Activated CD4-positive, alpha-beta T cell treated with anti-CD3 and anti-CD28 coated beads, Interleukin-2, Interleukin-6, amounts not matched to agents 100 ng/mL and 50 ng/mL, durations not matched to agents 16 hours and 8 hours (primary cell): Measurements from ENCODE around the gene ELMO1.

Experiments used
- DNase-seq: peaks from one replicate; pipeline ENCODE4 v3.0.0-alpha.2; 2020

Gene ELMO1, protein sequence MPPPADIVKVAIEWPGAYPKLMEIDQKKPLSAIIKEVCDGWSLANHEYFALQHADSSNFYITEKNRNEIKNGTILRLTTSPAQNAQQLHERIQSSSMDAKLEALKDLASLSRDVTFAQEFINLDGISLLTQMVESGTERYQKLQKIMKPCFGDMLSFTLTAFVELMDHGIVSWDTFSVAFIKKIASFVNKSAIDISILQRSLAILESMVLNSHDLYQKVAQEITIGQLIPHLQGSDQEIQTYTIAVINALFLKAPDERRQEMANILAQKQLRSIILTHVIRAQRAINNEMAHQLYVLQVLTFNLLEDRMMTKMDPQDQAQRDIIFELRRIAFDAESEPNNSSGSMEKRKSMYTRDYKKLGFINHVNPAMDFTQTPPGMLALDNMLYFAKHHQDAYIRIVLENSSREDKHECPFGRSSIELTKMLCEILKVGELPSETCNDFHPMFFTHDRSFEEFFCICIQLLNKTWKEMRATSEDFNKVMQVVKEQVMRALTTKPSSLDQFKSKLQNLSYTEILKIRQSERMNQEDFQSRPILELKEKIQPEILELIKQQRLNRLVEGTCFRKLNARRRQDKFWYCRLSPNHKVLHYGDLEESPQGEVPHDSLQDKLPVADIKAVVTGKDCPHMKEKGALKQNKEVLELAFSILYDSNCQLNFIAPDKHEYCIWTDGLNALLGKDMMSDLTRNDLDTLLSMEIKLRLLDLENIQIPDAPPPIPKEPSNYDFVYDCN

GRCh38 chr7:37448636-37449361 is at the start of gene ELMO1:
TSS of gene ELMO1 (minus strand) at chr7:37448864. CDS start at chr7:37342690, 106,174 bp downstream.
- peak; percentile 89 for DNase-seq

- no peak for DNase-seq
Measured at GRCh38 chr7:37497576-37497975, 48.9 kb upstream of the ELMO1 start.

GRCh38 chr7:37495574-37496184 is 47.0 kb upstream of the ELMO1 start:
- DNase-seq: peak; percentile 51

- no peak for DNase-seq
Measured at GRCh38 chr7:37494926-37495325, 46.3 kb upstream of the ELMO1 start.

DNA sequence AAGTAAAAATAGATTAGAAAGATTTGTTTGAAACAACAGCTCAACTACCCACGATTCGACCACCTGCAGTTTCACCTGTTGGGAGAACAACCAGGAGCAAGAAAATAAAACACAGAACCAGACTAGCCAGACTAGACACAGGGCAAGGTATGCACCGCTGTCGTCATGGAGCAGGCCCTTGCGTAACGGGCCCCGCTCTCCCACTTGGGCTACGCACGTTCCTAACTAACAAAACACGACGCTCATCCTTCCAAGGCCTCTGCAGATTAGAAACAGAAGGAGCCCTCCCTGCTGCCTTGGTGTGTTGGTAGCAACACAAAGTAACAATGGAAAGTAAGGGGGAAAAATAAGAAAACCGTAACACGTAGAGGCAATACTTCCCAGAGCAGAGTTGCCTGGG is 45.1 kb upstream of the ELMO1 start:
- DNase-seq: no peak

GRCh38 chr7:37493123-37493522 is 44.5 kb upstream of the ELMO1 start:
- DNase-seq: no peak

DNA sequence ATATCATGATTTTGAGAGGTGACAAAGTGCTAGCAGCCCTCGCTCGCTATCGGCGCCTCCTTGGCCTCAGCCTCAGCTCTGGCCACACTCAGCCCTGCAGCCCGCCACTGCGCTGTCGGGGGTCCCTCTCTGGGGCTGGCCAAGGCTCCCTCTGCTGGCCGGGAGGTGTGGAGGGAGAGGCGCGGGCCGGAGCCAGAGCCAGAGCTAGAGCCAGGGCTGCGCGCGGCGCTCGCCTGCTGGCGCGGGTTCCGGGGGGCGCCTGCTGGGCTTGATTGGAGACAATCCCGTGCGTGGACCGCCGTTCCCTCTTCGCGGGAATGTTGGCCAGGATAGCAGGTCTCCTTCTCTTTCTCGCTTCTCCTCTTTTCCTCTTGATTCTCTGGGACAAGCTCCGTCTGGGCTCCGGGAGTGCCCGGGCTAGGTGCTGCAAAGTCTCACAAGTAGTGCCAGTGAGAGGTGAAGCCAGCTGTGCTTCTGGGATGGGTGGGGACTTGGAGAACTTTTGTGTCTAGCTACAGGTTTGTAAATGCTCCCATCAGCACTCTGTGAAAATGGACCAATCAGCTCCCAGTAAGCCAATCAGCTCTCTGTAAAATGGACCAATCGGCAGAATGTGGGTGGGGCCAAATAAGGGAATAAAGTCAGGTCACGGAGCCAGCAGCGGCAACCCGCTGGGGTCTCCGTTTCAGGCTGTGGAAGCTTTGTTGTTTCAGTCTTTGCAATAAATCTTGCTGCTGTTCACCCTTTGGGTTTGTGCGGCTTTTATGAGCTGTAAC is 43.4 kb upstream of the ELMO1 start:
- DNase-seq: no peak

DNA sequence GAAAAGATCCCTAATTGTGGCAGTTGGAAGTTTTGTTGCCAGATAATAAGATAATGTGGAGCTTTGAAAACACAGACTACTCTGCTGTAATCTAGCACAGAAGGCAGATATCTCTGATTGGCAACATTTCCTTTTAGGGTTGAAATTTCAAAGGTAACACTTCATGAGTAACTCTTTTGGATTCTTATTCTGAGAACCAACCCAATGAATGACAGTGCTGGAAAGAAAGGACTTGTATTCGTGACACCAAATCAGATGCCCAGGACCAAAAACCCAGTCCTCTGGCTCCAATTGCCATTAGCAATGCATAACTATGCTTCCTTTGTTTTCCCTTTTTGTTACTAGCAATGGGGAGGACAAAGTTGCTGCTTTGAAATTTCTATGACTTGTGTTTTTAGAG is 41.0 kb upstream of the ELMO1 start:
- DNase-seq: no peak

DNA sequence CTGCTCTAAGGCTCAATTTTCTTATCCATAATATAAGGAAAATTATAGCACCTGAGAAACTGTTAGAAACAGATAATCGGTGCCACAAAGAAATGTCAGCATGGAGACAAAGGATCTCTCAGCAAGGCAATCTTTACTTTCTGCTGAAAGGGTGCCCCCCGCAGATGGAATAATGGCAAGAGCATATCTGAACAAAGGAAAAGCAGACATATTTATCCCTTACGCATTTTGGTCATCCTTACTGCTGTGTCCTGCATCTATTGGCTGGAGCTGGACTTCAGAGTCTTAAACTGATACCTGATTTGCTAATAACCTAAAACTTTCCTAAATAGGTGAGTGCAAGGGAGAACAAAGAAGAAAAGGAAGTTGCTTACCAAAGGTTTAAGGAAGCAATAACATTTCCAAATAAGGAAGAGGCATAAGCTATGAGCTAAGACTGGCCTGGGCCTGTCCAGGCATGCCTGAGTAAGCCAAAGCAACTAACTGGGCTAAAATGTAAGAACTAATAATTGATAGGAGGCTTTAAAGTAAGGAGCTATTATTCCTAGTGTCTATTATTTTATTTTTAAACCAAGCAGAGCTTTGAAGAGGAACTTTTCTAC is 39.6 kb upstream of the ELMO1 start:
- DNase-seq: no peak

GRCh38 chr7:37484426-37485073 is 35.9 kb upstream of the ELMO1 start:
- DNase-seq: no peak

DNA sequence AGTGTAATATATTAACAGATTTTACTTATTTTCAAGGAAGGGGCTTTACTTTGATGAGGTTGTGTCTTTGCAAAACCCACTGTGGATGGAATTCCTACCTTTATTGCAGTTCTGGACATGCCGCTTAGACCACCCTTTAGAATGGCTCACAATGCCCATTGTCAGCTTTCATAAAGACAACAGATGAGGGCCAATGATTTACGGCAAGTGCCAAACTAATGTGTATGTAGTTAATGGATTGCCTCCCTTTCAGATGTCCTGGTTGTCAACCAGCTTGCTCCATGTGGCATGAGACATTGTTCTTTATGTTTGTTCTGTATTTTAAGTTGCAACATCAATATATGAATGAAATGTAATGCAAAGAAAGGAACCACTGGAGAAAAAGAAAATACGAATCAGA is 35.0 kb upstream of the ELMO1 start:
- DNase-seq: no peak

GRCh38 chr7:37482953-37483352 is 34.3 kb upstream of the ELMO1 start:
- DNase-seq: no peak

DNA sequence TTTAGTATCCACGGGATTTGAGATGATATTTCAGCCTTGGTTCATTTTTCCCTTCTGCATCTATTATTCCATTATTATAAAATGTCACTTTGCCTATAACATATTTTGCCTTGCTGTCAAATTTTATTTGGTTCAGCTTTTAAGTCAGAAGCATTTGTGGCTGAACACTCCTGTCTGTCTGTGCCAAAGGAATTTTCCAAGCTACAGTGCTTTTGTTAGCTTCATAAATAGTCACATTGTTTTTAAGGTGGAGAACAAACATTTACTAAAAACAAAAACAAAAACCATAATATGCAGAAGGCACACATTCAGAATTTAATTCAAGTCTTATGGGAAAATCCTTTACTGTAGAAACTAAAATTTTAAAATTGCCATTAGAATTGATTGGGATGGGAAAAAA is 33.8 kb upstream of the ELMO1 start:
- DNase-seq: no peak

- no peak for DNase-seq
Measured at GRCh38 chr7:37481722-37482288, 33.1 kb upstream of the ELMO1 start.

- DNase-seq: no peak
Measured at GRCh38 chr7:37481154-37481553, 32.5 kb upstream of the ELMO1 start.

- DNase-seq: no peak
Measured at GRCh38 chr7:37480041-37481031, 31.7 kb upstream of the ELMO1 start.

DNA sequence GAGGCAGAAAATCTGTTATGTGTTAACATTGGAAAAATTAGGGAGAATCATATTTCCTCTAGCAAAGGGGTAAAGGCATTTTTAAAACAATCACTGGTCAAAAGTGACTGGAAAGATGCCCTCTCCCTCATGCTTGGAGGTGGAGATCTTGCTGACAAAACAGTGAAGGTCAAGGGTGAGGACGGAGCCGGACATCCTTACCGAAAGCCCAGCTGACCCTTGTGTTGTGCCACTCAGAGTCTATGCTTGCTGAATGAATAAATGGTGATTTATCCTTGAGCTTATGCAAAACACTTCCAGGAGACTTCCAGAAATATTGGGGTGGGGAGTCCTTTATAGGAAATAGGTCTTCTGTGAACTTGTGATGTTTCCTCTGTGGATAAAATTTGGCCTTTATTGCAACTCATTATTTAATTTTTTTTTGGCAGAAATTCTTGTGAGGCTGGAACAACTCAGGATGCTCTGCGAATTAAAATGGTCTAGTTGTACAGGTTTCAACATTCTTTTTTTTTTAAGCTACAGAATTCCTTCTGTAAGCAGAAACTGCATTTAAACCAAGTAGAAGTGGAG is 28.3 kb upstream of the ELMO1 start:
- no peak for DNase-seq

DNA sequence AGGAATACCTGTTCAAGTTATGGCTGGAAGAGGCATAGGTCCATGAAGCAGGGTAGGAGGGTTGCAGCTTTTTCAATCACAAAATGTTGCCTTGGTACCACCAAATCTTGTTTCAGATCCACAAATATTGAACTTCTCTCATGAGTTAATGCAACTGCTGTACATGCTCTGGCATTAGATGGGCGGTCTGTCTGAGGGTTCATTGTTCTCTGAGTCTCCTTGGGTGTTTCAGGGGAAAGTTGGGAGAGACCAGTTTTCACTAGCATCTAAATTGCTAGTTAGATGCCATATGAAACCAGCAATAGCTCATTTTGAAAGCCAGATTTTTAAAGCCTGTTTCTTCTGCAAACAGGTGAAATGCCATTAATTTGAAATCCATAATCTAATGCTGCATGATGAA is 27.8 kb upstream of the ELMO1 start:
- no peak for DNase-seq

DNA sequence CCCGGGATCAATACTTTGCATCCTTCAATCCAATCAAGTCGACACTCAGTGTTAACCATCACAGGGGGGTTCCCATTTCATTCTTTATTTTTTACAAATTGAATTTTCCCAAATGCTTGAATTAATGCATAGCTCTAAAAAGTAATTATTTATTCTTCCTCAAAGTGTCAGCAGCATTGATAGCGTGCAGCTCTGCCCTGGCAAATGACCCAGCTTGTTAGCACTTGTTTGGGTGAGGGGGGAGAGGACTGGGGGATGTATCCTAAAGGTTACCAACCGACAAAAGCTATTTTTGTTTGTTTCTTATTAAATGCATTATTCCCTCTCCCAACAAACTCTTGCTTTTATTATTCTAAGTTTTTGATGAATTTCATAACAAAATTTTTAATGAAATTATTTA is 27.0 kb upstream of the ELMO1 start:
- no peak for DNase-seq
